NB4 (cell line): ENCODE measurements around the gene TLR5.

Experiments used
- TF ChIP-seq, protein P1 (sequence below): IDR thresholded peaks from one replicate; pipeline ENCODE4 v1.5.1; 2012; ENCODE audit warnings: low read depth, low read length
- TF ChIP-seq, protein P2 (sequence below): IDR thresholded peaks from 2 replicates; pipeline ENCODE4 v1.6.1; 2011; ENCODE audit warnings: low read depth, low read length

DNA sequence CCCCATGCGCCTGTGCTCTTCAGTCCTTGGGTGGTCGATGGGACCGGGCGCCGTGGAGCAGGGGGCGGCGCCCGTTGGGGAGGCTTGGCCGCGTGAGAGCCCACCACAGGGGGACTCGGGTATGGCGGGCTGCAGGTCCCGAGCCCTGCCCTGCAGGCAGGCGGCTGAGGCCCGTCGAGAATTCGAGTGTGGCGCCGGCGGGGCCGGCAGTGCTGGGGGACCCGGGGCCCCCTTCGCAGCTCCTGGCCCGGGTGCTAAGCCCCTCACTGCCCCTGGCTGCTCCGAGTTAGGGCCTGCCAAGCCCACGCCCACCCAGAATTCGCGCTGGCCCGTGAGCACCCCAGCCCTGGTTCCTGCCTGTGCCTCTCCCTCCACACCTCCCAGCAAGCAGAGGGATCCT, 26.1 kb downstream of the TLR5 start:
- TF ChIP-seq, protein P1, sequence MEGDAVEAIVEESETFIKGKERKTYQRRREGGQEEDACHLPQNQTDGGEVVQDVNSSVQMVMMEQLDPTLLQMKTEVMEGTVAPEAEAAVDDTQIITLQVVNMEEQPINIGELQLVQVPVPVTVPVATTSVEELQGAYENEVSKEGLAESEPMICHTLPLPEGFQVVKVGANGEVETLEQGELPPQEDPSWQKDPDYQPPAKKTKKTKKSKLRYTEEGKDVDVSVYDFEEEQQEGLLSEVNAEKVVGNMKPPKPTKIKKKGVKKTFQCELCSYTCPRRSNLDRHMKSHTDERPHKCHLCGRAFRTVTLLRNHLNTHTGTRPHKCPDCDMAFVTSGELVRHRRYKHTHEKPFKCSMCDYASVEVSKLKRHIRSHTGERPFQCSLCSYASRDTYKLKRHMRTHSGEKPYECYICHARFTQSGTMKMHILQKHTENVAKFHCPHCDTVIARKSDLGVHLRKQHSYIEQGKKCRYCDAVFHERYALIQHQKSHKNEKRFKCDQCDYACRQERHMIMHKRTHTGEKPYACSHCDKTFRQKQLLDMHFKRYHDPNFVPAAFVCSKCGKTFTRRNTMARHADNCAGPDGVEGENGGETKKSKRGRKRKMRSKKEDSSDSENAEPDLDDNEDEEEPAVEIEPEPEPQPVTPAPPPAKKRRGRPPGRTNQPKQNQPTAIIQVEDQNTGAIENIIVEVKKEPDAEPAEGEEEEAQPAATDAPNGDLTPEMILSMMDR = no peak
- TF ChIP-seq, protein P2, sequence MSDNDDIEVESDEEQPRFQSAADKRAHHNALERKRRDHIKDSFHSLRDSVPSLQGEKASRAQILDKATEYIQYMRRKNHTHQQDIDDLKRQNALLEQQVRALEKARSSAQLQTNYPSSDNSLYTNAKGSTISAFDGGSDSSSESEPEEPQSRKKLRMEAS = no peak
